HG03378 (cell line): ENCODE results near the gene PKIG.

Experiments used
- ATAC-seq: cut with Tn5 transposase; IDR thresholded peaks from one replicate; pipeline ENCODE4 v1.9.1; 2021; ENCODE audit warnings: mild to moderate bottlenecking, moderate library complexity; ENCODE audit not compliant: unreplicated experiment

Gene PKIG

DNA sequence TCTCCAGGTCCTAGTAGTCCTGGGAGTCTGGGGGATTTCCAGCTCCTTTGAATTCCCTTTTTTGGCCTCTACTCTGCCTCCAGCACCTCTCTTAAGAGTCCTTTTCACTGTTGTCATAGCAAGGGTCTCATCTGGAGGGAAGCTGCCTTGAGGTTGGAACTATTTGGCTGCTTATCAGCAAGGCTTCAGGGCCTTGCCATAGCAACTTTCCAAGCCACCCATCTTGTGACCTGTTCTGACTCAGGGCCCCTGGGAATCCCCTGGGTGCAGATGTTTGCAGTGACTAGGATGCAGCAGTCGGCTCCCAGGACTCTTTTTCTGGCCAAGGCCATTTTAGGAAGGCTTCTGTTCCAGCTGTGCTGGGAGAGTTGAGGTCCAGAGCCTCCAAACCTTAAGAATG, 12.4 kb downstream of the PKIG start:
- ATAC-seq = peak; percentile 64

DNA sequence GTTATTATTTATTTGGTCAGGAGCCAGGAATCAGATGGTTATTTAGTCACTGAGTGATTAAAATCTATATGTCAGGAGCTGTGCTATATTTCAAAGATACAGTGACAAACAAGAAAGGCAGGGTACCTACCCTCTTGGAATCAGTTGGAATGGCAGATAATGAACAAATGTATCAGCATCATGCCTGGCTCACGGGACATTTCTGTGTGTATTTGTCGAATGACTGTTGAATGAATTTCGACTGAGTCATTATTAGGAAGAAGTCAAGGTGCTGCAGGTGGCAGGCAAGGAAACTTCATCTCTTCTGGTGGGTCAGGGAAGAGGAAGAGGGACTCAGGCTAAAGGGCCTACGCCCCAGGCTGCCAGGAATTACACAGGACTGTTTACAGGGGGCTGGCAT, 13.6 kb downstream of the PKIG start:
- no peak for ATAC-seq

DNA sequence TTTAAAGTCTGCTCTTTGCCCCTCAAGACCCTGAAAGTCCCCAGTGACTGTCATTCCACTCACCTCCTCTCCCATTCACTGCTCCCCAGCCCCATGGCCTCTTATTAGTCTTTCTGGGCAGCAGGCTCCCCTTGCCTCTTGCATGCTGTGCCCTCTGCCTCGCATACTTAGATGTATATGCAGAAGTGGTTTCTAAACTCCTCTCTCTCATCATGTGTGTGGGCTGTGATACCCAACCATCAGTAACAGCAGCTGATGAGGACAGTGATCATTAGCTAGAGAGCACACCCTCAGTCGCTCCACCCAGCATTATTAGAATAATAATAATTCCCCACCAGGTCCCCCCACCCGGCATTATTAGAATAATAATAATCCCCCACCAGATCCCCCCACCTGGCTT, 14.5 kb downstream of the PKIG start:
- ATAC-seq = no peak

DNA sequence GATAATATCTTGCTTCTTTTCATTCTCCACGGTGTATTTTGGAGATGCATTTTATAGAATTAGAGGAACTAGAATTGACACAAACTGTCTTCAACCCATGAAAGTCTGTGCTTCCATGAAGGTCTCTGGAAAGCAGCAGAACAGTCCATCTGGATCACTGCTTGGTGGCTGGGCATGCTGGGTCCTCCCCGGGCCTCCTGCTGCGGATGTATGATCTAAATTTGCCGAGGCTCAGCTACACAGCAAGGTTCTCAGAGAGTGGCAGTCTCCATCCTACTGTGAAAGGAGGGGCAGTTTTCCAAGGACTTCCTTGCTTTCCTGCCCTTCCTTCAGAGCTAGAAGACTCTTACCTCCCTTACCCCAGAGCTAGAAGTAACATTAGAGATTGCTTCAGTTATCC, 15.1 kb downstream of the PKIG start:
- ATAC-seq = no peak

DNA sequence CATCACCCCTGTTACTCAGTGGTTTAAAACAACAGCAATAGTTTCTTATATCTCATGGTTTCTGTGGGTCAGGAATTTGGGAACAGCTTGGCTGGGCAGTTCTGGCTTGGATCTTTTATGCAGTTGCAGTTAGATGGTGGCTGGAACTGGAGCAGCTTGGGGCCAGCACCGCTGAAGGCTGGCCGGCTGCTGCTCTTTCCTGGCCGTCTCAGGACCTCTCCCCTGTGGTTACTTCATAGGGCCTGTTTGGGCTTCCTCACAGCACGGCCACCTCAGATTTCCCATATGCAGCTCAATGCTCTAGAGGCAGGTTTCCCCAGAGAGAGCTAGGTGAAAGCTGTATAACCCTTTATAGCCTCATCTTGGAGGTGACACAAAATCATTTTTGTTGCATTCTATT, 15.6 kb downstream of the PKIG start:
- no peak for ATAC-seq

DNA sequence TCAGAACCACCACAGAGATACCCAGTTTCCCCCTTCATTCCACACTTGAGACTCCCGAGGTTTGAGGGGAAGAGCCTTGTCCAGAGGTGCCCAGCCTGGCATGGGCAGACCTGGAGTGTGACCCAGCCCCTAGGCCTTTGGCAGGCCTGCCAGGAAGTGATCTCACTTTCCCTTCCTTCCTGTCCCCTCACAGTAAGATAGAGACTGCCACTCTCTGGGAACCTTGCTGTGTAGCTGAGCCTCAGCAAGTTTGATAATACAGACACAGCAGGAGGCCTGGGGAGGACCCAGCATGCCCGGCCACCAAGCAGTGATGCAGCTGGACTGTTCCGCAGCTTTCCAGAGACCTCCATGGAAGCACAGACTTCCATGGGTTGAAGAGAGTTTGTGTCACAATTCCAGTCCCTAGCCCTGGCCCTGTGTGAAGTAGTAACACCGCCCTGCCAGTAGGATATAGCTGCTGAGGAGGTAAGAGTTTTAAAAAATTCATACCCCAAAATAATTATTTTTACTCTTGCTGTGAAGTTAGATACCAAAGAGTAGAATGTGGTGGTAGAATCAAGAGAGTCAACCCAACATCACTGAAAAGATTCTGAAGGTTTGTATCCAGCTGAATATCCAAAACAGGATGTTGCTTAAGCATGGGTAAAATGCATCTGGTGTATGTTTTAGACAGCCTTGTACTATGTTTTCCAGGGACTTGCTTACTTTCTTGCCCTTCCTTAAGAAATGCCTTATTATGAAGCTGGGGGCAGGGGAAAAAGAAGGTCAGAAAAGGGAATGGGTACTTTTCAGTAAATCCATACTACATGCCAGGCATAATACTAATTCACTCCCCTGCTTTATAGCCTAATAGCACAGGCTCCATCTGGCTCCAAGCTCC, 16.3 kb downstream of the PKIG start:
- ATAC-seq = peak; percentile 37

DNA sequence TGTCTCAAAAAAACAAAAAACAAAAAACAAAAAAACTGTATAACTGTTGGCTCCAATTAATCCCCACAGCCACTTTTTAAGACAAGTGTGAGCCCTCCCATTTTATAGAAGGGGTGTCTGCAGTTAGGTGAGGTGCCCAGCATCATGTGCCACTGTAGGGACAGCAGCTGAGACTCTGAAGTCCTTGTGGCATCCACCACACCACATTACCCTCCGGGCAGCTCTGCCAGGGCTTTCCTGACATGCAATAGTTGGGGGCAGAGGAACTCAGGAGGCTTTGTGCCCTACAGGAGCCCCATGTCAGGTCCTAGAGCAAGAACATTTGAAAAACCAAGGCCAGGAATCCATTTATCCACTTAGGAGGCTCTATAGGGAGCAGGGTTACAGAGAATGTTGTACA, 17.3 kb downstream of the PKIG start:
- ATAC-seq = no peak

DNA sequence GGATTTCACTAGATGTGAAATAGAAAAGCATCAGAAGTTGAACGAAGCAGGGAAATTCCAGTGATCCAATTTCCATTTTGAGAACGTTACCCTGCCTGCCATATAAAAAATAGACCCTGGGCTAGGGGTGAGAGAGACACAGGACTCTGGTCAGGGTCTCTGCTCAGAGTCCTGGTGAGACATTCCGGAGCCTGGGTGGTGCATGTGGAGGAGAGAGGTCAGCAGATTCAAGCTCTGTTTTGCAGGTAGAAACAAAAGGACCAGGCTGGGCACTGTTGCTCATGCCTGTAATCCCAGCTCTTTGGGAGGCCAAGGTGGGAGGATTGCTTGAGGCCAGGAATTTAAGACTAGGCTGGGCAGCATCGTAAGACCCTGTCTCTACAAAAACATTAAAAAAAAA, 17.9 kb downstream of the PKIG start:
- no peak for ATAC-seq

DNA sequence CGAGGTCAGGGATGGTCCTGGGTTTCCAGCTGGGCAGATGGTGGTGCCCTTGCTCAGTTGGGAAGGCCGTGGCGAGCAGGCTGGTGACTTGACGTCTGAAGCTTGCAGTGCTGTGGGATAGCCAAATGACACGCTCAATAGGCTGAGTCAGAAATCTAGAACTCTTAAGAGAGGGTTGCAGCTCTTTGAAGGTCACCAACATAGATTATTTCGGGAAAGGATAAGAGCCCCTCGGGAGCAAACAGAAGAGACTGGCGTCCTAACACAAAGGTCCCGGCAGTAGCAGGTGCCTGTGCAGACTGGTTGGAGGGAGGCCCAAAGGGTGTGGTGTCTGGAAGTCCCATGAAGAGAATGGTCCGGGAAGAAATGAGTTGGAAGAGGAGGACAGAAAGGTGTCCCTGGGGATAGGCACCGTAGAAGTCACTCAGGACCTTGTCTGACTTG, 18.4 kb downstream of the PKIG start:
- no peak for ATAC-seq

DNA sequence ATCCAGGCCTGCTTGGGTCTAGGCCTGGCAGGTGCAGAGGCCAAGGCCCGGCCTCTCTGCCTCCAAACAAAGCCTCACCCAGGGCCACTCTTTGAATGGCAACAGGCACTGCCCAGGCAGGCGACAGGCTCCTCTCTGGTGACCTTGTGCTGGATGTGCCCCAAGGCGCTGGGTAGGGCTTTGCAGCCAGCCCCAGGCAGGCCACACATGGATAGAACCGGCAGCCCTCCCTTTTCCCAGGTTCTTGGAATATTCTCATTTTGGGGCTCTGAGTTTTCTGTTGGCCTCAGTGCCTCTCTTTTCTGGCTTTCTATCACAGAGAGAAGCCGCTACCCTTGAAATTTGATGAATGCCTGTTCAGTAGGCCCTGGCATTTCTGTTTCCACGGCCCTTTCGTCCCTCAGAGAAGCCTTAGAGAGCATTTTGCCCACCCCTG, 18.9 kb downstream of the PKIG start:
- no peak for ATAC-seq

DNA sequence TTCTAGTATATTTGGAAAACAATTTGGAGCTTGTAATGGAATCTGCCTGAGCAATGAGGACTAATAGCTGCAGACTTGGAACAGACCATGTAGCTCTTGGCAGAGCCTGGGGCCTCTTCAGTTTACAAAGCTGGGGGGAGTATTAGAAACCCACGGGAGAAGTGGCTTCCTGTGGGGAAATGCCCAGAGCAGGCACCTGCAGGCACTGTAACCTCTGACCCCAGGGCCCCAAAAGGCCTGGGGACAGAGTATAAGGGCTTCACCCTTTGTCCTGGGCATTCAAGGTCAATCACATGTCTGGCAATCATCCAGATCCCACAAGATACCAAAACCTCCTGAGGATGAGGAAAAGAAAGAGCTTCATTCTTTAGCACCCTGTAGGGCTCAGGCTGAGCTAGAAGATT, 19.4 kb downstream of the PKIG start:
- ATAC-seq = no peak

DNA sequence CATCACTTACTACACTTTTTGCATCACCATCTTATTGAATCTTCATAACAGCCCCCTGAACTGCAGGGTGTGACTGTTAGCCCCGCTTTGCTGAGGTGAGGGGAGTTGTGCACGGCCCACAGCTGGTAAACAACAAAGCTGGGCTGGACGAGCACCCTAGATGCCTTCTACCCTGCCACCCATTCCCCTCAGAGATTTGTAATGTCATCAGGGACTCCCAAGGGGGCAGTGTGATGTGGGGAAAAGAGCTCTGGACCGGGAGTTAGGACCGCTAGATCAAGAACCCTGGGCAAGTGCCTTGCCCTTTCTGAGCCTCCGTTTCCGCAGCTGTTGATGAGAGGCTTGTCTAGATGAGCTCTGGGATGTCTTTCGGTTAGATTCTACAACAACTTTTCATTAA, 20.9 kb downstream of the PKIG start:
- ATAC-seq = no peak

DNA sequence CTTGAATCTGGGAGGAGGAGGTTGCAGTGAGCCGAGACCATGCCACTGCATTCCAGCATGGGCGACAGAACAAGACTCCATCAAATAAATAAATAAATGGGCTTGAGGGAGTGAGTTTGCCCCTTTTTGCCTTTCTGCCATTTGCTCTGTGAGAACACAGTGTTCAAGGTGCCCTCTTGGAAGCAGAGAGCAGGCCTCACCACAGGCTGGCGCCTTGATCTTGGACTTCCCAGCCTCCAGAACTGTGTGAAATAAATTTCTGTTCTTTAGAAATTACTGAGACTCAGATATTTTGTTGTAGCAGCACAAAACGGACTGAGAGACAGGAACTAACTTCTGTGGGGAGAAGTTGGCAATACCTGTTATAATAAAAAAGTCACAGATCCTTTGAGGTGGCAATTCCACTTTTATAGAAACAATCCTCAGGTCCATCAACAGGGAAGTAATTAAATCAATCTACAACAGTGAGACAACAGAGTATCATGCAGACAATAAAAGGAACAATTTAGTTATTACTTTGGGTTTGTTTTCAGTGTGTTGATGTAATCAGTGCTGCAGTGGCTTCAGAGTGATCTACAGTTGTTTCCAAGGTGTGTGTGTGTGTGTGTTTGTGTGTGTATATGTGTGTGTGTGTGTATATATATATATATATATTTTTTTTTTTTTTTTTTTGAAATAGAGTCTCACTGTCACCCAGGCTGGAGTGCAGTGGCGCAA, 24.5 kb downstream of the PKIG start:
- no peak for ATAC-seq

DNA sequence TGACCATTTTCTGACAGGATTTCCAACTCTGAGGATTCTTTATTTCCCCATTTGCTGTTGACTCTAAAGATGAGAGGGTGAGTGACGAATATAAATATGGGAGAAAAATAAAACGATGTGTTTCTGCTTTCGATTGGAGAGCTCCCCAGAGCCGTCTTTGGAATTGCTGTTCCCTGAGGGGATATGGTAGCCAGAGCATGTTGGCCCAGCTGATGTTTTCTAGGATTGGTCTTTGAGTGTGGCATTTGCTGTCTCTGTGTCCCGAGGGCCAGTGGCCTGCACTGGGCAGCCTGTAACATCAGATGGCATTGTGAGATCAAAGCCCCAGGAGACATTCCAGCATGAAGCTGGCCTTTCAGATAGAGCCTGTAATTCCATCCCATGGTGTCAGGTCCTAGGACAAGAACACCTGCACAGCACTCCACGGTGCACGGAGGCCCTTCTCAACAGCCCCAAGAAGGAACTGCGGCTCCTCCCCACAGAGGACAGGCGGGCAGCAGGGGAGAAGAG, 26.7 kb downstream of the PKIG start:
- no peak for ATAC-seq

DNA sequence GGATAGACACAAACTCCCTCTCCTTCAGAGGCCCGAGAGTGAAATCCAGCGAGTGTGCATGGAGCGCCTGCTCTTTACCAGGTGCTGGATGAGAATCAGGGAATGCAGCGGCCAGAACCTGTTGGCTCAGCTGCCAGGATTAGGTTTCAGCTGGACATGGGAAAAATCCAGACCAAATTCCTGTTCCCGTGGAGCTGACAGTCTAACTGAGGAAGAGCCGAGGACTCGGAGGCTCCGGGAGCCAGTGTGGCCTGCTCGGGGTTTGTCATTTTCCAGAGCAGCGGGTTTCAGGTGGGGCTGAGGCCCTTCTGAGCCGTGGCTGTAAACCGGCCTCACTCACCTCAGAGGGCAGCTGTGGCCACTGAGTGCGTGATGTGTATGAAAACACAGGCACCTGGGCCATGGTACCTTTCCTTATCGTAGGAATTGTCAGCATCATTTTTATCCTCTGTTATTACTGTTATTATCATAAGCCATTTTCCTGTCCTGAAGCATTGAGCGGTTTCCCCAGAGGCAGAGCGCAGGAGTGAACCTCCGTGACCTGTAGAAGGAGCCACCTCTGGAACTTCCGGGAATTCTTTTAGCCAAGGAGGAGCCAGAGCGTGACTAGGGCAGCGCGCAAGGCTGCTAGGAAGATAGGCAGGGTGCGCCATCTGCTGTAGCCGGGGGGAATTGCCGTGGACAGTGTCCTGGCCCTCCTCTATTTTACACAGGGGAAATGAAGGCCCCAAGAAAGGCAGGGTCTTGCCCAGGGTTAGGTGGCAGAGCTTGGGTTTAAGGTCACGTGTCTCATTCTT, 27.3 kb downstream of the PKIG start:
- peak; percentile 66 for ATAC-seq

DNA sequence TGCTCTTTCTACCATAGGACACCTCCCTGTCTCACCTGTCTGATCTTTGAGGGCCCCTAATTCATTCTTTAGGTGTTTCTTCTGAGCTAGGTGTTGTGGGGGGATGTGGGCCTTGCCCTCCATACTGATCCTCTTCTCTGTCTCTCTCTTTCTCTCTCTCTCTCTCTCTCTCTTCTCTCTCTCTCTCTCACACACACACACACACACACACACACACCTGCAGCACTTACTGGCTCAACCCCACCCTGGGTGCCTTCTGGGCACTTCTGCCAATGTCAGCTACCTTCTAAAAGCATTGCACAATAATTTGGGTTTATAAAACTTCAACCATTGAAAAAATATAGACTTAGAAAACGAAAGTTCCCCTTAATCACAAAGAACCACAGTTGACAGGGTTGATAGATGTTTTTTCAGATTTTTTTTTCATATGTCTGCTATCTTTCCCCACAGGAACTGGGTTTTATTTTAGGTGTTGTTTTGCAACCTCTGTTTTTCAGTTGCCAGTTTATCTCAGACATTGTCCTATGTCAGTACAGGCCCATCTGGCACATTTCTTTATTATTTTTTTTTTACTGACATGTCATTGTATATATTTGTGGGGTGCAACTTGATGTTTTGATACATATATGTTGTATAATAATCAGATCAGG, 28.1 kb downstream of the PKIG start:
- ATAC-seq = no peak

DNA sequence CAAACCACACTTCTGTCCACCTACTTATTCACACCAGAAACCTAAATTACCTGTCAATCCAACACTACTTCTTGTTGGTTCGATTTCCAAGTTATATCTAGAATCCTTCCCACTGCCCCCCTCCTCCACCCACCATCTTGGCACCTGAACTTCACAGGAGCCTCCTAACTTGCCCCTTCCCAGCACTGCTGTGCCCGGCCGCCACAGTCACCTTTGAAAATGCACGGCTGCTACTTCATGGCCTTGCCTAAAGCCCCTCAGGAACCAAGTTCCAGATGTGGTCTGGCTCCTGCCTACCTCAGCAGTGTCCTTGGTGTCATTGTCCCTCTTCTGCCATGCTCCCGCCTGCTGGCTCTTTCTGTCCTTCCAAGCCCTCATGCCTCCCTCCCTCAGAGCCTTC, 31.2 kb downstream of the PKIG start:
- ATAC-seq = no peak

DNA sequence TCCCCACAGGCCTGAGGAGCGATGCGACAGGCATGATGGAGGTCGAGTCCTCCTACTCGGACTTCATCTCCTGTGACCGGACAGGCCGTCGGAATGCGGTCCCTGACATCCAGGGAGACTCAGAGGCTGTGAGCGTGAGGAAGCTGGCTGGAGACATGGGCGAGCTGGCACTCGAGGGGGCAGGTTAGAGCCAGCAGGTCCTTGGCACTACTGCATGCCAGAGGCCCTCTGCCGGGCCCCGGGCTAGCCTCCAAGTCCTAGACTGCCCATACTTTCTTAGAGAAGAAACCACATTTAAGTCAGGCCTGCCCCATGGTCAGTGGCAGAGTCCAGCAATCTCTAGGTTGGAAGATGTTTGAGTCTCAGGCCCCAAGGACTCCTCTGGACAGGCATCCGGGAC, 32.1 kb downstream of the PKIG start:
- no peak for ATAC-seq

DNA sequence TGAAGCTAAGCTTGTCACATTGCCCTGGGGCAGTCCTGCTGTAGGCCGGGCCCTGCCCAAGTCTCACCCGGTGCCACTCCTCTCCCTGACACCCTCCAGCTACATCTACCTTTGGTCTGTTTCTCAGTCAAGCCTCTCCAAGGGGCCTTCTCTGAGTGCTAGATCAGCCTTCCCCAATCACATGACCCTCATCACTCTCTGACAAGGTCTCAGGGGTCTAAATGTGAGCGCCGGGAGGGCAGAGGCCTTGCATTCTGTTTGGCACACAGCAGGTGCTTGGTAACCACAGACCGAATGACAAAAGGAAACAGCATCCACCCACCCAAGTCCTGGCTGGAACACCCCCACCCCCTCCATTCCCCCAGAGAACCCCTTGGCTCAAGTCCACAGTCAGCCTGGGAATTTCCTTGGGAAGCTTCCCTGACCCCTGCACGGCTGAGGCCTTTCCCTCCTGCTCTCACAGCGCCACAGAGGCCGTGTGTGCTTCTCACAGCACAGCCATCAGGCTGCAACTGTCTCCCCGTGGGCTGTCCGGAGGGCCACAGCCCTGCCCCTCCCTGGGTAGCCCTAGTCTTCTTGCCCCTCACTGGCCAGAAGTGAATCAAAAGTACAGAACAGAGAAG, 32.9 kb downstream of the PKIG start:
- no peak for ATAC-seq

DNA sequence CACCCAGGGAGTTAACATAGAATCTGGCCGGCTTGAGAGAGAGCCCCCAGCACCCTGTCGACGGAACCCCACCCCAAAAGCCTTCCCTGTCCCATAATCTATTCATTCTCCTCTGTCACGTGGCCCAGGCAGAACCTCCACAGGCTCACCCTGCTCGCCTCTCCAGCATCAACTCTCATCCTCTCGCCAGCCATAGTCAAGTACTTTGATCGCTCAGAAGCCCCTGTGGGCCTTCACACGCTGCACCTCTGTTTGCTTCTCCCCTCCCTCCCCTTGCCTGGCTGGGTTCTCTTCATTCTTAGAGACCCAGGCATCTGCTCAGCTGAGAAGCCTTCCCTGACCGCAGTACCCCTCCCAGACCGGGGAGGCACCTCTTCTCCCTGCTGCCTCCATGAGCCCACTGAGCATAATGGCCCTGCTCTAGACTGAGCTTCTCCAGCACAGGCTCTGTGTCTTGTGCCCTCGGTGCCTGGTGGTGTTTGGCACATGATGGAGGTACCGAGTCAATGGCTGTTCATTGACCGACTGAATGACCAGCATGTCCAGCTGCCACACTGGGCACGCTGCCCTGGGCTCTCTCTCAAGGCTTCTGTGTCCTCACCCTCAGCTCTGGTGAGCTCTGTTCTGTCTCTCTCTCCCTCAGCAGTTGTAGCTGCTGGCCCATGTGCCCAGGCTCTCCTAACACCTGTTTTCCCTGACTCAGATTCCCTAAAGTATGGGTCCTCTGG, 33.7 kb downstream of the PKIG start:
- ATAC-seq = no peak
